ENCODE measurements around the gene OR52E5.

DNA sequence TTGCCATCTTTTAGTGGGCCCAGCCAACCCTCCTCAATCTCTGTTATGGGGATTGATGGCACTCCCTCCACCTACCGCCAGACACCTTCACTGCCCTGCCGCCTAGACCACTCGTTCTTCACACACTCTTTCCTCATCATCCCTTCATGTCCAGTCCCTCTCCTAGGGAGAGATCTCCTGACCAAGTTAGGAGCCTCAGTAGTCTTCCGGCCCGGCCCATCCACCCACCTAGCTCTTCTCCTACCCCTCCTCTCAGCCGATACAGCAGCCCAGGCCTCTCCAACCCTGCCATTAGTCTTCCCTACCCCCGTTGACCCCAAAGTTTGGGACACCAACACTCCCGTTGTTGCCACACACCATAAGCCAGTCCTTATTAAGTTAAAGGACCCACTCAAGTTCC, 38.1 kb downstream of the OR52E5 start:
- TF ChIP-seq, protein P1, sequence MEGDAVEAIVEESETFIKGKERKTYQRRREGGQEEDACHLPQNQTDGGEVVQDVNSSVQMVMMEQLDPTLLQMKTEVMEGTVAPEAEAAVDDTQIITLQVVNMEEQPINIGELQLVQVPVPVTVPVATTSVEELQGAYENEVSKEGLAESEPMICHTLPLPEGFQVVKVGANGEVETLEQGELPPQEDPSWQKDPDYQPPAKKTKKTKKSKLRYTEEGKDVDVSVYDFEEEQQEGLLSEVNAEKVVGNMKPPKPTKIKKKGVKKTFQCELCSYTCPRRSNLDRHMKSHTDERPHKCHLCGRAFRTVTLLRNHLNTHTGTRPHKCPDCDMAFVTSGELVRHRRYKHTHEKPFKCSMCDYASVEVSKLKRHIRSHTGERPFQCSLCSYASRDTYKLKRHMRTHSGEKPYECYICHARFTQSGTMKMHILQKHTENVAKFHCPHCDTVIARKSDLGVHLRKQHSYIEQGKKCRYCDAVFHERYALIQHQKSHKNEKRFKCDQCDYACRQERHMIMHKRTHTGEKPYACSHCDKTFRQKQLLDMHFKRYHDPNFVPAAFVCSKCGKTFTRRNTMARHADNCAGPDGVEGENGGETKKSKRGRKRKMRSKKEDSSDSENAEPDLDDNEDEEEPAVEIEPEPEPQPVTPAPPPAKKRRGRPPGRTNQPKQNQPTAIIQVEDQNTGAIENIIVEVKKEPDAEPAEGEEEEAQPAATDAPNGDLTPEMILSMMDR (IDR thresholded peaks at IDR 0.05; ENCODE audit: insufficient read depth, low read length): no peak
- no peak for TF ChIP-seq POLR2AphosphoS5 (IDR thresholded peaks at IDR 0.05; ENCODE audit: low read depth)

Data from HL-60 (cell line).